Endothelial cell of umbilical vein (primary cell): ENCODE data around the gene ZC3H6. TPM values are rescaled to one million over a fixed set of nuclear protein-coding genes. Genes with fewer than 3 reads are reported as not detected.

ENCODE experiments used
- BruUV-seq: library from RNA; stranded (reverse); fragments of 400-500 nt; replicated peaks from 2 replicates; lab custom pipeline; 2021; lab: Mats Ljungman, UMichigan
- CTCF ChIA-PET: fragments of 300-600, 350-600 bp; sonication (Branson Sonifier 250); formaldehyde crosslinking; loops from one replicate; lab custom pipeline; 2021; ENCODE audit warnings: antibody characterized with exemption, inconsistent platforms; lab: Charles Lee
- POLR2A ChIA-PET: fragments of 300-600, 350-600 bp; sonication (Branson Sonifier 250); formaldehyde crosslinking; loops from one replicate; lab custom pipeline; 2021; ENCODE audit warnings: antibody characterized with exemption, inconsistent platforms; lab: Charles Lee
- DNase-seq: peaks from one replicate; pipeline ENCODE4 v3.0.0-alpha.2; 2011; ENCODE audit warnings: low read depth, low spot score
- FAIRE-seq: peaks from 2 replicates; lab custom pipeline; 2011; peaks lifted over from hg19 to GRCh38; lab: Jason Lieb, UNC
- H2AFZ ChIP-seq: 2 replicates; pipeline ENCODE4 v1.6.0; 2012; ENCODE audit warnings: low read depth, low read length, control low read depth, inconsistent platforms
- H3K27ac ChIP-seq: 2 replicates; pipeline ENCODE4 v1.5.1; 2011; ENCODE audit warnings: low read depth, mild to moderate bottlenecking, control low read depth, low read length, moderate library complexity; ENCODE audit not compliant: insufficient read depth
- H3K27me3 ChIP-seq, 2 experiments: 2 replicates each; pipeline versions ENCODE4 v1.6.0 to v1.6.1; 2011; ENCODE audit warnings: low read length in 2 of 2, mixed read lengths in 1 of 2; ENCODE audit not compliant: control insufficient read depth in 2 of 2, insufficient read depth in 2 of 2
- H3K36me3 ChIP-seq, 2 experiments: 2 replicates in 1 of 2; 3 replicates in 1 of 2; pipeline ENCODE4 v1.5.1; 2011; ENCODE audit warnings: low read length in 2 of 2, mild to moderate bottlenecking in 1 of 2, moderate library complexity in 1 of 2; ENCODE audit not compliant: control insufficient read depth in 2 of 2, insufficient read depth in 2 of 2; ENCODE audit errors: extremely low read depth in 1 of 2
- H3K4me1 ChIP-seq: 3 replicates; pipeline ENCODE4 v1.5.1; 2011; ENCODE audit warnings: mild to moderate bottlenecking, low read length; ENCODE audit not compliant: control insufficient read depth, insufficient read depth; ENCODE audit errors: extremely low read depth
- H3K4me2 ChIP-seq: 2 replicates; pipeline ENCODE4 v1.6.1; 2011; ENCODE audit warnings: low read length, control low read depth, mixed read lengths; ENCODE audit not compliant: insufficient read depth
- H3K4me3 ChIP-seq, 3 experiments: fragments of 200-600 bp in 1 of 3; sonication (generic), shearing (Covaris generic) in 1 of 3; replicated peaks in 1 of 3; 2 replicates each; pipeline ENCODE4 v1.5.1; 2011 to 2016; ENCODE audit warnings: control low read depth in 3 of 3, low read length in 3 of 3, mild to moderate bottlenecking in 2 of 3, inconsistent platforms in 1 of 3, low read depth in 1 of 3, moderate library complexity in 1 of 3; ENCODE audit not compliant: insufficient read depth in 1 of 3
- H3K79me2 ChIP-seq: 2 replicates; pipeline ENCODE4 v1.6.0; 2012; ENCODE audit warnings: low read length, inconsistent platforms; ENCODE audit not compliant: control insufficient read depth, insufficient read depth
- H3K9ac ChIP-seq: replicated peaks from 2 replicates; pipeline ENCODE3; 2011; ENCODE audit warnings: low read length, control low read depth; ENCODE audit not compliant: insufficient read depth; ENCODE audit errors: extremely low read depth
- H3K9me1 ChIP-seq: replicated peaks from 3 replicates; pipeline ENCODE4 v1.6.0; 2011; ENCODE audit warnings: mild to moderate bottlenecking, low read length; ENCODE audit not compliant: control insufficient read depth, insufficient read depth; ENCODE audit errors: extremely low read depth
- H3K9me3 ChIP-seq: replicated peaks from 2 replicates; pipeline ENCODE4 v1.5.1; 2012; ENCODE audit warnings: low read length, inconsistent platforms; ENCODE audit not compliant: control insufficient read depth, insufficient read depth
- H4K20me1 ChIP-seq: replicated peaks from 2 replicates; pipeline ENCODE3; 2011; ENCODE audit warnings: mild to moderate bottlenecking, low read length; ENCODE audit not compliant: control insufficient read depth, insufficient read depth; ENCODE audit errors: extremely low read depth
- EZH2 ChIP-seq: IDR thresholded peaks from 2 replicates; pipeline ENCODE4 v1.6.1; 2012; ENCODE audit warnings: borderline replicate concordance, low read depth, mild to moderate bottlenecking, moderate library complexity, low read length, inconsistent platforms; ENCODE audit not compliant: severe bottlenecking
- FOS ChIP-seq: IDR thresholded peaks from 2 replicates; pipeline ENCODE4 v1.6.1; 2011; ENCODE audit warnings: mild to moderate bottlenecking, low read length, moderate library complexity, borderline replicate concordance; ENCODE audit not compliant: insufficient read depth
- GATA2 ChIP-seq: IDR thresholded peaks from 2 replicates; pipeline ENCODE4 v1.7.0; 2011; ENCODE audit warnings: low read depth, mild to moderate bottlenecking, moderate library complexity, mixed read lengths, low read length; ENCODE audit not compliant: insufficient read length, insufficient read depth
- JUN ChIP-seq: IDR thresholded peaks from 2 replicates; pipeline ENCODE4 v1.6.1; 2011; ENCODE audit warnings: borderline replicate concordance, low read depth; ENCODE audit not compliant: insufficient read length, insufficient read depth
- MYC ChIP-seq: IDR thresholded peaks from one replicate; pipeline ENCODE4 v1.6.1; 2011; ENCODE audit warnings: mild to moderate bottlenecking, low read depth, low read length
- POLR2A ChIP-seq: IDR thresholded peaks from 2 replicates; pipeline ENCODE4 v1.6.1; 2012; ENCODE audit warnings: low read depth, mild to moderate bottlenecking, control low read depth, low read length
- POLR2AphosphoS5 ChIP-seq: IDR thresholded peaks from 2 replicates; pipeline ENCODE4 v1.6.1; 2012; ENCODE audit warnings: low read depth, mild to moderate bottlenecking, control low read depth, low read length, moderate library complexity; ENCODE audit not compliant: insufficient read depth
- dilution Hi-C: fragments of 300-500 bp; cut with MboI; formaldehyde crosslinking; loops from one replicate; pipeline ENCODE4 v1.15.0; 2019; ENCODE audit warnings: low sequenced_read_pairs; ENCODE audit not compliant: extremely low pct_ligation_motif_present
- intact Hi-C: fragments of 100-400 bp; cut with micrococcal nuclease; formaldehyde crosslinking; loops from one replicate; pipeline ENCODE4 v1.10.0; 2022
- polyA plus RNA-seq, 4 experiments: library from polyadenylated mRNA; depleted of rRNA in 3 of 4; stranded (reverse) in 3 of 4; unstranded in 1 of 4; fragments of >200 nt; gene quantifications; 2 replicates each; pipeline versions ENCODE4 v1.2.1 to v1.2.3, GENCODE V29; 2011 to 2012; ENCODE audit warnings: missing spikeins in 1 of 4
- total RNA-seq: library from RNA; stranded (reverse); gene quantifications from 2 replicates; pipeline ENCODE4 v1.2.3, GENCODE V29; 2021
- TF ChIP-seq, protein P1 (sequence below), 2 donors: IDR thresholded peaks; 1 replicate in 1 of 2; 2 replicates in 1 of 2; pipeline ENCODE4 v1.5.1; 2011; ENCODE audit warnings: low read length in 2 of 2, mild to moderate bottlenecking in 2 of 2, moderate library complexity in 2 of 2, control low read depth in 1 of 2, inconsistent platforms in 1 of 2, low read depth in 1 of 2; ENCODE audit not compliant: insufficient read depth in 1 of 2; ENCODE audit errors: extremely low read depth in 1 of 2
- TF ChIP-seq, protein P2 (sequence below): IDR thresholded peaks from 2 replicates; pipeline ENCODE4 v1.6.1; 2011; ENCODE audit not compliant: insufficient read depth, insufficient read length

ZC3H6 gene
- total and polyA plus RNA-seq, 2 donors (not counting 3 experiments of a cell fraction or from before 2014, with no cell fraction given) = 0.46 to 3.0 TPM

DNA sequence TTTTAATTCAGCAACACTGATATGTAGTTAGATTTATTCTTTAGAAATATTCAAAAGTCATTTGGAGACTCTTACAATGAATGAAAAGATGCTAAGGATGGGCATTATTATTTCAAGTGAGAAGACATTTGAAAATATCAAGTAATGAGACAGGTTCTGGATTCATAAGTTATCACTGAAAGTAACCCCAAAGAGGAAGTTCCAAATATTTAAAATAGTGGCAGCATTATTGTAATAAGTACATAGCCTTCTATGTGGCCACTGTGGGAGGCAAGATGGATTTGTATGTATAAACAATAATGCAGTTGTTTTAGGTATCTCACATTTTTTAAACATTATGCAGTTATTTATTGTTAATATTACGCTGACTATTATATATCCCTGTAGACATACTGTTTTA is 29.7 kb downstream of the ZC3H6 start:
- TF ChIP-seq GATA2 (no peak), JUN (no peak), EZH2 (no peak), MYC (no peak), POLR2AphosphoS5 (no peak), POLR2A (no peak), FOS (no peak)
- TF ChIP-seq, protein P1, sequence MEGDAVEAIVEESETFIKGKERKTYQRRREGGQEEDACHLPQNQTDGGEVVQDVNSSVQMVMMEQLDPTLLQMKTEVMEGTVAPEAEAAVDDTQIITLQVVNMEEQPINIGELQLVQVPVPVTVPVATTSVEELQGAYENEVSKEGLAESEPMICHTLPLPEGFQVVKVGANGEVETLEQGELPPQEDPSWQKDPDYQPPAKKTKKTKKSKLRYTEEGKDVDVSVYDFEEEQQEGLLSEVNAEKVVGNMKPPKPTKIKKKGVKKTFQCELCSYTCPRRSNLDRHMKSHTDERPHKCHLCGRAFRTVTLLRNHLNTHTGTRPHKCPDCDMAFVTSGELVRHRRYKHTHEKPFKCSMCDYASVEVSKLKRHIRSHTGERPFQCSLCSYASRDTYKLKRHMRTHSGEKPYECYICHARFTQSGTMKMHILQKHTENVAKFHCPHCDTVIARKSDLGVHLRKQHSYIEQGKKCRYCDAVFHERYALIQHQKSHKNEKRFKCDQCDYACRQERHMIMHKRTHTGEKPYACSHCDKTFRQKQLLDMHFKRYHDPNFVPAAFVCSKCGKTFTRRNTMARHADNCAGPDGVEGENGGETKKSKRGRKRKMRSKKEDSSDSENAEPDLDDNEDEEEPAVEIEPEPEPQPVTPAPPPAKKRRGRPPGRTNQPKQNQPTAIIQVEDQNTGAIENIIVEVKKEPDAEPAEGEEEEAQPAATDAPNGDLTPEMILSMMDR (IDR thresholded peaks at IDR 0.05; ENCODE audit: extremely low read depth in 1 of 2, insufficient read depth in 1 of 2, low read depth in 1 of 2, low read length in 2 of 2) = no peak
- TF ChIP-seq, protein P2, sequence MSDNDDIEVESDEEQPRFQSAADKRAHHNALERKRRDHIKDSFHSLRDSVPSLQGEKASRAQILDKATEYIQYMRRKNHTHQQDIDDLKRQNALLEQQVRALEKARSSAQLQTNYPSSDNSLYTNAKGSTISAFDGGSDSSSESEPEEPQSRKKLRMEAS = no peak
- no peaks in the 10 kb centered on the region for H3K79me2 ChIP-seq
- no peaks in the 10 kb centered on the region for H3K36me3 ChIP-seq
- no peak overlapping the region for H3K4me2 ChIP-seq
- no peaks in the 10 kb centered on the region for H3K27me3 ChIP-seq
- no TSS peak for BruUV-seq
- dilution Hi-C loops = no loop called here
- intact Hi-C loops = no loop called here
- POLR2A ChIA-PET = no interaction called here
- DNase-seq = no peak
- no peak overlapping the region for H3K4me3 ChIP-seq
- peaks cover 28% of the 10 kb centered on the region for H3K4me1 ChIP-seq
- no peak overlapping the region for H3K9ac ChIP-seq
- H3K9me3 ChIP-seq = no peaks in the 10 kb centered on the region
- H4K20me1 ChIP-seq = no peaks in the 10 kb centered on the region
- H3K27ac ChIP-seq = no peak overlapping the region
- no peak overlapping the region for H2AFZ ChIP-seq
- FAIRE-seq = no peak
- CTCF ChIA-PET = no interaction called here
- no peaks in the 10 kb centered on the region for H3K9me1 ChIP-seq
